Thymus (tissue), 11 donors: ENCODE data around the gene CAMKMT. TPM values are rescaled to one million over a fixed set of nuclear protein-coding genes. Genes with fewer than 3 reads are reported as not detected.

Source experiments
- DNase-seq, 9 donors: peaks; one replicate each; pipeline ENCODE4 v3.0.0-alpha.2; 2013; ENCODE audit warnings: low spot score in 9 of 9, low read depth in 6 of 9, missing footprints in 1 of 9
- H3K27ac ChIP-seq, 2 donors: one replicate each; pipeline ENCODE4 v1.5.1; 2013; ENCODE audit warnings: control low read depth in 1 of 2, low read depth in 1 of 2, low read length in 1 of 2, mild to moderate bottlenecking in 1 of 2, moderate library complexity in 1 of 2
- H3K27me3 ChIP-seq, 2 donors: one replicate each; pipeline ENCODE4 v1.5.1; 2013; ENCODE audit warnings: low read length in 1 of 2; ENCODE audit not compliant: control insufficient read depth in 2 of 2, insufficient read depth in 1 of 2
- H3K36me3 ChIP-seq, 2 donors: one replicate each; pipeline ENCODE4 v1.5.1; 2013; ENCODE audit warnings: low read length in 1 of 2, mild to moderate bottlenecking in 1 of 2, moderate library complexity in 1 of 2; ENCODE audit not compliant: control insufficient read depth in 2 of 2, insufficient read depth in 2 of 2
- H3K4me1 ChIP-seq, 2 donors: one replicate each; pipeline ENCODE4 v1.5.1; 2013; ENCODE audit warnings: low read length in 2 of 2; ENCODE audit not compliant: control insufficient read depth in 2 of 2, insufficient read depth in 2 of 2
- H3K4me3 ChIP-seq, 2 donors: one replicate each; pipeline ENCODE4 v1.5.1; 2013; ENCODE audit warnings: low read length in 2 of 2, control low read depth in 1 of 2, mild to moderate bottlenecking in 1 of 2
- H3K9me3 ChIP-seq, 2 donors: one replicate each; pipeline ENCODE4 v1.5.1; 2013; ENCODE audit warnings: low read length in 1 of 2, mild to moderate bottlenecking in 1 of 2; ENCODE audit not compliant: control insufficient read depth in 2 of 2, insufficient read depth in 1 of 2
- WGBS: extraction: QIAGEN DNeasy Blood & Tissue Kit; methylation state at CpG from one replicate; pipeline ENCODE4 v1.1.7; 2013; 5-methylcytosine and 5-hydroxymethylcytosine counted together
- polyA plus RNA-seq: library from polyadenylated mRNA; stranded (reverse); fragments of 200-250 nt; gene quantifications from one replicate; pipeline ENCODE4 v1.2.3, GENCODE V29; 2013
- total RNA-seq: library from RNA; stranded (reverse); fragments of 120-200 nt; gene quantifications from one replicate; pipeline ENCODE4 v1.2.4, GENCODE V29; 2013
- donor health status: healthy.

CAMKMT gene
- total and polyA plus RNA-seq, 2 donors, result 7.0 to 7.4 TPM

GRCh38 chr2:44448860-44449527 is 87.2 kb downstream of the CAMKMT start:
- no peak overlapping the region for H3K4me3 ChIP-seq
- no peaks in the 10 kb centered on the region for H3K27me3 ChIP-seq
- no peaks in the 10 kb centered on the region for H3K9me3 ChIP-seq
- DNase-seq, result no peak
- WGBS, result 97% methylated on average over 6 of the region's 6 CpGs
- no peak overlapping the region for H3K27ac ChIP-seq
- no peaks in the 10 kb centered on the region for H3K4me1 ChIP-seq
- no peaks in the 10 kb centered on the region for H3K36me3 ChIP-seq

- 97% methylated on average over 3 of the region's 3 CpGs for WGBS
- Histone ChIP-seq H3K9me3 (no peaks in the 10 kb centered on the region), H3K27me3 (no peaks in the 10 kb centered on the region), H3K36me3 (no peaks in the 10 kb centered on the region), H3K4me3 (no peak overlapping the region), H3K4me1 (no peaks in the 10 kb centered on the region), H3K27ac (no peak overlapping the region)
- DNase-seq, result no peak
These were observed 88.3 kb downstream of the CAMKMT start for GRCh38 chr2:44450082-44450481.

- Histone ChIP-seq H3K27ac (no peak overlapping the region), H3K9me3 (no peaks in the 10 kb centered on the region), H3K36me3 (no peaks in the 10 kb centered on the region), H3K27me3 (no peaks in the 10 kb centered on the region), H3K4me1 (no peaks in the 10 kb centered on the region), H3K4me3 (no peak overlapping the region)
- no peak for DNase-seq
These were observed 89.1 kb downstream of the CAMKMT start for GRCh38 chr2:44450806-44451205.

- no peak for DNase-seq
- no peak overlapping the region for H3K27ac ChIP-seq
- H3K4me3 ChIP-seq, result no peak overlapping the region
- no peaks in the 10 kb centered on the region for H3K9me3 ChIP-seq
- WGBS, result 95% methylated on average over 1 of the region's 1 CpG
- no peaks in the 10 kb centered on the region for H3K27me3 ChIP-seq
- H3K36me3 ChIP-seq, result no peaks in the 10 kb centered on the region
- H3K4me1 ChIP-seq, result no peaks in the 10 kb centered on the region
These were observed 90.4 kb downstream of the CAMKMT start for GRCh38 chr2:44452069-44452583.

- Histone ChIP-seq H3K9me3 (no peaks in the 10 kb centered on the region), H3K4me1 (no peaks in the 10 kb centered on the region), H3K27ac (no peak overlapping the region), H3K4me3 (no peak overlapping the region), H3K36me3 (no peaks in the 10 kb centered on the region), H3K27me3 (no peaks in the 10 kb centered on the region)
- no peak for DNase-seq
- WGBS, result 100% methylated on average over 1 of the region's 1 CpG
These were observed 91.5 kb downstream of the CAMKMT start for GRCh38 chr2:44453259-44453658.

GRCh38 chr2:44455877-44456276 is 94.1 kb downstream of the CAMKMT start:
- WGBS, result 96% methylated on average over 1 of the region's 1 CpG
- Histone ChIP-seq H3K9me3 (no peaks in the 10 kb centered on the region), H3K27ac (no peak overlapping the region), H3K36me3 (no peaks in the 10 kb centered on the region), H3K4me1 (no peaks in the 10 kb centered on the region), H3K27me3 (no peaks in the 10 kb centered on the region), H3K4me3 (no peak overlapping the region)
- DNase-seq, result no peak

GRCh38 chr2:44456946-44457345 is 95.2 kb downstream of the CAMKMT start:
- DNase-seq, result no peak
- H3K9me3 ChIP-seq, result no peaks in the 10 kb centered on the region
- no peaks in the 10 kb centered on the region for H3K27me3 ChIP-seq
- H3K4me3 ChIP-seq, result no peak overlapping the region
- no peak overlapping the region for H3K27ac ChIP-seq
- no peaks in the 10 kb centered on the region for H3K4me1 ChIP-seq
- no peaks in the 10 kb centered on the region for H3K36me3 ChIP-seq

- no peak overlapping the region for H3K4me3 ChIP-seq
- no peak for DNase-seq
- no peak overlapping the region for H3K27ac ChIP-seq
- no peaks in the 10 kb centered on the region for H3K27me3 ChIP-seq
- no peaks in the 10 kb centered on the region for H3K4me1 ChIP-seq
- WGBS, result 92% methylated on average over 1 of the region's 1 CpG
- H3K36me3 ChIP-seq, result no peaks in the 10 kb centered on the region
- H3K9me3 ChIP-seq, result no peaks in the 10 kb centered on the region
These were observed 98.0 kb downstream of the CAMKMT start for GRCh38 chr2:44459739-44460138.

GRCh38 chr2:44462934-44463849 is 101.4 kb downstream of the CAMKMT start:
- no peak overlapping the region for H3K27ac ChIP-seq
- no peaks in the 10 kb centered on the region for H3K27me3 ChIP-seq
- H3K36me3 ChIP-seq, result no peaks in the 10 kb centered on the region
- no peak overlapping the region for H3K4me3 ChIP-seq
- no peaks in the 10 kb centered on the region for H3K9me3 ChIP-seq
- no peaks in the 10 kb centered on the region for H3K4me1 ChIP-seq
- WGBS, result 97% methylated on average over 3 of the region's 3 CpGs
- no peak for DNase-seq
